HepG2 (cell line): ENCODE results near the gene KDM2B. TPM values are rescaled to one million over a fixed set of nuclear protein-coding genes. Genes with fewer than 3 reads are reported as not detected.

Source experiments
- AHR ChIP-seq: IDR thresholded peaks from 2 replicates; pipeline ENCODE4 v1.6.1; 2018; ENCODE audit warnings: missing genetic modification reagents, missing compliant biosample characterization
- CBX2 ChIP-seq, 2 experiments: fragments of 200-600 bp in 1 of 2; sonication (generic); formaldehyde crosslinking in 1 of 2; IDR thresholded peaks; 2 replicates each; pipeline versions ENCODE4 v1.7.0 to v1.8.1; 2018 to 2022; ENCODE audit warnings: low read depth in 2 of 2, low read length in 1 of 2, mild to moderate bottlenecking in 1 of 2, missing genetic modification reagents in 1 of 2
- E2F2 ChIP-seq: sonication (generic); formaldehyde crosslinking; IDR thresholded peaks from 2 replicates; pipeline ENCODE4 v1.4.0; 2020; ENCODE audit warnings: missing genetic modification reagents, borderline replicate concordance
- FOXO4 ChIP-seq: sonication (generic); formaldehyde crosslinking; conservative IDR thresholded peaks from 2 replicates; pipeline ENCODE4 v1.8.1; 2023; ENCODE audit warnings: missing genetic modification reagents
- HINFP ChIP-seq: sonication (generic); formaldehyde crosslinking; IDR thresholded peaks from 2 replicates; pipeline ENCODE4 v1.4.0; 2020; ENCODE audit warnings: low read depth, mild to moderate bottlenecking, missing genetic modification reagents
- HMGA1 ChIP-seq: sonication (generic); formaldehyde crosslinking; conservative IDR thresholded peaks from 2 replicates; pipeline ENCODE4 v1.4.0; 2020; ENCODE audit warnings: missing genetic modification reagents
- KAT7 ChIP-seq: IDR thresholded peaks from 2 replicates; pipeline ENCODE4 v1.6.1; 2018; ENCODE audit warnings: borderline replicate concordance, missing compliant biosample characterization
- KDM1A ChIP-seq: IDR thresholded peaks from 2 replicates; pipeline ENCODE4 v1.6.1; 2016; ENCODE audit warnings: missing compliant biosample characterization
- LBX2 ChIP-seq: sonication (generic); formaldehyde crosslinking; IDR thresholded peaks from 2 replicates; pipeline ENCODE4 v1.5.0; 2020; ENCODE audit warnings: missing genetic modification reagents, mild to moderate bottlenecking, borderline replicate concordance
- MXD4 ChIP-seq: IDR thresholded peaks from 2 replicates; pipeline ENCODE4 v1.6.1; 2016; ENCODE audit warnings: mild to moderate bottlenecking, missing biosample characterization, missing genetic modification reagents
- NKX3-1 ChIP-seq: sonication (generic); formaldehyde crosslinking; IDR thresholded peaks from 2 replicates; pipeline ENCODE4 v1.5.0; 2020; ENCODE audit warnings: missing genetic modification reagents
- PTBP1 ChIP-seq: fragments of 200-400 bp; formaldehyde crosslinking; IDR thresholded peaks from 2 replicates; pipeline ENCODE4 v1.6.1; 2018; ENCODE audit warnings: low read length, low read depth; ENCODE audit not compliant: poor library complexity, severe bottlenecking
- SIN3A ChIP-seq: IDR thresholded peaks from 2 replicates; pipeline ENCODE4 v1.6.1; 2011; ENCODE audit warnings: low read depth, mild to moderate bottlenecking, control low read depth, low read length, borderline replicate concordance
- STAT6 ChIP-seq: sonication (generic); formaldehyde crosslinking; IDR thresholded peaks from 2 replicates; pipeline ENCODE4 v1.4.0; 2020; ENCODE audit warnings: missing genetic modification reagents, mild to moderate bottlenecking, borderline replicate concordance
- ZGPAT ChIP-seq: IDR thresholded peaks from 2 replicates; pipeline ENCODE4 v1.6.1; 2016; ENCODE audit warnings: mild to moderate bottlenecking
- ZKSCAN8 ChIP-seq: IDR thresholded peaks from 2 replicates; pipeline ENCODE4 v1.6.1; 2016; ENCODE audit warnings: borderline replicate concordance, missing genetic modification reagents, missing compliant biosample characterization
- ZNF331 ChIP-seq: sonication (generic); formaldehyde crosslinking; IDR thresholded peaks from 2 replicates; pipeline ENCODE4 v1.4.0; 2020; ENCODE audit warnings: missing genetic modification reagents
- ZNF589 ChIP-seq: sonication (generic); formaldehyde crosslinking; conservative IDR thresholded peaks from 2 replicates; pipeline ENCODE4 v1.8.0; 2022; ENCODE audit warnings: mild to moderate bottlenecking, moderate library complexity, missing genetic modification reagents
- ZNF776 ChIP-seq: sonication (generic); formaldehyde crosslinking; IDR thresholded peaks from 2 replicates; pipeline ENCODE4 v1.4.0; 2020; ENCODE audit warnings: mild to moderate bottlenecking, missing genetic modification reagents
- polyA plus RNA-seq, 8 experiments: library from polyadenylated mRNA; depleted of rRNA in 3 of 8; stranded (reverse) in 7 of 8; unstranded in 1 of 8; fragments of >200 nt; fragmentation: Illumina TruSeq in 4 of 8; extraction: Trizol in 4 of 8; gene quantifications; 2 replicates each; pipeline versions ENCODE4 v1.2.1 to v1.2.3, GENCODE V29; 2011 to 2016; ENCODE audit warnings: low read depth in 4 of 8, missing spikeins in 1 of 8, mixed read lengths in 1 of 8; ENCODE audit not compliant: insufficient read depth in 1 of 8
- total RNA-seq, 5 experiments: library from RNA; depleted of rRNA; stranded (reverse); fragments of >200 nt; fragmentation: Illumina TruSeq; extraction: Trizol; gene quantifications; 2 replicates each; pipeline ENCODE4 v1.2.3, GENCODE V29; 2016; ENCODE audit warnings: low read depth in 1 of 5

KDM2B gene
- total and polyA plus RNA-seq, 2 of the 13 experiments (the other 11 are each of a cell fraction or from before 2014, with no cell fraction given) = 17.5 to 26.1 TPM

- peak; percentile 78 for TF ChIP-seq ZGPAT (CRISPR knock-in tag)
- TF ChIP-seq FOXO4 (CRISPR knock-in tag) = no peak
- no peak; the same call in 1 of the 2 replicates for TF ChIP-seq SIN3A
- TF ChIP-seq MXD4 (CRISPR knock-in tag) = no peak
- no peak for TF ChIP-seq LBX2 (CRISPR knock-in tag)
- TF ChIP-seq ZNF331 = peak; percentile 42; the same call in 1 of the 2 replicates
- no peak for TF ChIP-seq KDM1A (CRISPR knock-in tag)
- TF ChIP-seq NKX3-1 = 0 out of 2 replicates have a peak, but pooled peaks have one; percentile 57
- TF ChIP-seq PTBP1 = no peak
- 0 out of 2 replicates have a peak, but pooled peaks have one; percentile 44 for TF ChIP-seq ZKSCAN8
- no peak for TF ChIP-seq HMGA1 (CRISPR knock-in tag)
- TF ChIP-seq AHR (CRISPR knock-in tag) = peak; percentile 76; the same call in 1 of the 2 replicates
- no peak for TF ChIP-seq STAT6
- no peak for TF ChIP-seq HINFP (CRISPR knock-in tag)
- TF ChIP-seq KAT7 (CRISPR knock-in tag) = peak; percentile 32; the same call in 1 of the 2 replicates
- TF ChIP-seq E2F2 (CRISPR knock-in tag) = peak; percentile 81; the same call in 1 of the 2 replicates
- TF ChIP-seq ZNF589 (CRISPR knock-in tag) = no peak
- no peak for TF ChIP-seq ZNF776
- no peak for TF ChIP-seq CBX2 (IDR thresholded peaks at IDR 0.05; ENCODE audit: low read depth, low read length)
- TF ChIP-seq CBX2 (CRISPR knock-in tag; IDR thresholded peaks at IDR 0.05; ENCODE audit: low read depth) = no peak
Observed at GRCh38 chr12:121626087-121626852, 45.4 kb upstream of the KDM2B start, which contains the start of gene ORAI1 (continued).
